ENCODE data around the gene CHML. TPM values are rescaled to one million over a fixed set of nuclear protein-coding genes. Genes with fewer than 3 reads are reported as not detected.

CHML gene
- total RNA-seq, 1 experiment from 2014 or later = 19.3 TPM

DNA sequence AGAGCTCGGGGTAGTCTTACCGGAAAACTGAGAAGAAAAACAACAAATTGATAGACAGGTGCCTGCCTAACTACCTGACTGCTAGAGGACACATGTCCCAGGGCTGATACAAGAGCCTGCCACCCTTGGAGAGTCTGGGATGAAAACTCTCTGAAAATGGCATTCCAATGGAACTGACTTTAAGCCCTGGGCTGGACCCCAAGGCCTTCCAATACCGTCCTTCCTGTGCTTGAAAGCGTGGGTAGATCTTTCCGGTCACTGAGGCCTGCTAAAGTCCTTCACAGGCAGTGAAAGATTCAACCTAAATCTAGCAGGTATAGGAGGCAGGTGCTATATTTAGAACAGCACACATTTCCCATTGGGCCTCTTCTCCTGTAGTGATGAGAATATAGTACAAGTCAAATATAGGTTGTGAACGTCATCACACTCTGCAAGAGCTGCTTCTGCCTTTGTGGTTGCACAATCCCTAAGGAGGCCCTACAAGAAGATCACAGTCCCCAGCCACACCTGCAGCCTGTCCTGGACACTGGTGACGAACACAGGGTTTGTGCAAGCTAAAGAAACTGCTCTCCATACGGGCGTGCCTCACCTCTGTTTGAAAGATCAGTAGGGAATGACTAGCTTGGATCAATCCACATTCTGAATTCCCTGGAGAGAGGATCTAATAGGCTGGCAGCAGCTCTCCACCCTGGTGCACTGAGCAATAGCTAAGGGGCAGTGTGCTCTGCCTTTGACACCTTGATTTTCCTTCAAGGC lies 876 bp upstream of the CHML start:
- intact Hi-C loops (cut with micrococcal nuclease; ENCODE audit: unreplicated experiment) = no loop called here
- in situ Hi-C loops (cut with HindIII; ENCODE audit: low pct_unique_long_range_greater_than_20kb, low sequenced_read_pairs) = no loop called here
- peak overlapping the region; percentile 55 to 88 for H3K4me3 ChIP-seq (ENCODE audit: low read depth in 2 of 2, low read length in 2 of 2)
- peaks cover 10% of the 10 kb centered on the region; the same call in 1 of the 2 replicates for H3K4me1 ChIP-seq (ENCODE audit: control insufficient read depth, insufficient read depth, low read length)
- H3K9me3 ChIP-seq (ENCODE audit: control insufficient read depth, insufficient read depth, low read depth, low read length) = peaks cover 4% of the 10 kb centered on the region; the same call in 1 of the 2 replicates
- POLR2A ChIA-PET = interaction anchor here (0.6 kb wide), 1 partner anchor 16 kb away, joined by 7 read pairs; no protein-coding TSS in a partner anchor
- CTCF ChIA-PET = no interaction called here
- no peak for TF ChIP-seq POLR2AphosphoS5 (IDR thresholded peaks at IDR 0.05; ENCODE audit: low read depth, low read length)
- TF ChIP-seq, protein P1, sequence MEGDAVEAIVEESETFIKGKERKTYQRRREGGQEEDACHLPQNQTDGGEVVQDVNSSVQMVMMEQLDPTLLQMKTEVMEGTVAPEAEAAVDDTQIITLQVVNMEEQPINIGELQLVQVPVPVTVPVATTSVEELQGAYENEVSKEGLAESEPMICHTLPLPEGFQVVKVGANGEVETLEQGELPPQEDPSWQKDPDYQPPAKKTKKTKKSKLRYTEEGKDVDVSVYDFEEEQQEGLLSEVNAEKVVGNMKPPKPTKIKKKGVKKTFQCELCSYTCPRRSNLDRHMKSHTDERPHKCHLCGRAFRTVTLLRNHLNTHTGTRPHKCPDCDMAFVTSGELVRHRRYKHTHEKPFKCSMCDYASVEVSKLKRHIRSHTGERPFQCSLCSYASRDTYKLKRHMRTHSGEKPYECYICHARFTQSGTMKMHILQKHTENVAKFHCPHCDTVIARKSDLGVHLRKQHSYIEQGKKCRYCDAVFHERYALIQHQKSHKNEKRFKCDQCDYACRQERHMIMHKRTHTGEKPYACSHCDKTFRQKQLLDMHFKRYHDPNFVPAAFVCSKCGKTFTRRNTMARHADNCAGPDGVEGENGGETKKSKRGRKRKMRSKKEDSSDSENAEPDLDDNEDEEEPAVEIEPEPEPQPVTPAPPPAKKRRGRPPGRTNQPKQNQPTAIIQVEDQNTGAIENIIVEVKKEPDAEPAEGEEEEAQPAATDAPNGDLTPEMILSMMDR (IDR thresholded peaks at IDR 0.05) = no peak
- TF ChIP-seq, protein P2, sequence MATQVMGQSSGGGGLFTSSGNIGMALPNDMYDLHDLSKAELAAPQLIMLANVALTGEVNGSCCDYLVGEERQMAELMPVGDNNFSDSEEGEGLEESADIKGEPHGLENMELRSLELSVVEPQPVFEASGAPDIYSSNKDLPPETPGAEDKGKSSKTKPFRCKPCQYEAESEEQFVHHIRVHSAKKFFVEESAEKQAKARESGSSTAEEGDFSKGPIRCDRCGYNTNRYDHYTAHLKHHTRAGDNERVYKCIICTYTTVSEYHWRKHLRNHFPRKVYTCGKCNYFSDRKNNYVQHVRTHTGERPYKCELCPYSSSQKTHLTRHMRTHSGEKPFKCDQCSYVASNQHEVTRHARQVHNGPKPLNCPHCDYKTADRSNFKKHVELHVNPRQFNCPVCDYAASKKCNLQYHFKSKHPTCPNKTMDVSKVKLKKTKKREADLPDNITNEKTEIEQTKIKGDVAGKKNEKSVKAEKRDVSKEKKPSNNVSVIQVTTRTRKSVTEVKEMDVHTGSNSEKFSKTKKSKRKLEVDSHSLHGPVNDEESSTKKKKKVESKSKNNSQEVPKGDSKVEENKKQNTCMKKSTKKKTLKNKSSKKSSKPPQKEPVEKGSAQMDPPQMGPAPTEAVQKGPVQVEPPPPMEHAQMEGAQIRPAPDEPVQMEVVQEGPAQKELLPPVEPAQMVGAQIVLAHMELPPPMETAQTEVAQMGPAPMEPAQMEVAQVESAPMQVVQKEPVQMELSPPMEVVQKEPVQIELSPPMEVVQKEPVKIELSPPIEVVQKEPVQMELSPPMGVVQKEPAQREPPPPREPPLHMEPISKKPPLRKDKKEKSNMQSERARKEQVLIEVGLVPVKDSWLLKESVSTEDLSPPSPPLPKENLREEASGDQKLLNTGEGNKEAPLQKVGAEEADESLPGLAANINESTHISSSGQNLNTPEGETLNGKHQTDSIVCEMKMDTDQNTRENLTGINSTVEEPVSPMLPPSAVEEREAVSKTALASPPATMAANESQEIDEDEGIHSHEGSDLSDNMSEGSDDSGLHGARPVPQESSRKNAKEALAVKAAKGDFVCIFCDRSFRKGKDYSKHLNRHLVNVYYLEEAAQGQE (IDR thresholded peaks at IDR 0.05; ENCODE audit: insufficient read depth in 1 of 2, low read depth in 2 of 2, low read length in 1 of 2) = no peak
- TF ChIP-seq SIN3A (IDR thresholded peaks at IDR 0.05; ENCODE audit: borderline replicate concordance, insufficient read depth, low read depth, low read length) = no peak
- TF ChIP-seq TCF7L2 (IDR thresholded peaks at IDR 0.05; ENCODE audit: low read depth, low read length) = no peak
- DNase-seq (ENCODE audit: low read depth, low spot score) = no peak
- H3K36me3 ChIP-seq (ENCODE audit: control insufficient read depth, insufficient read depth, low read length) = peaks cover 2% of the 10 kb centered on the region
- BruUV-seq (replicated peaks) = no TSS peak
- H3K27me3 ChIP-seq (ENCODE audit: control insufficient read depth, insufficient read depth, low read length) = no peaks in the 10 kb centered on the region
- ATAC-seq = no peak
- peak overlapping the region; percentile 80 for H3K27ac ChIP-seq (ENCODE audit: low read length)

DNA sequence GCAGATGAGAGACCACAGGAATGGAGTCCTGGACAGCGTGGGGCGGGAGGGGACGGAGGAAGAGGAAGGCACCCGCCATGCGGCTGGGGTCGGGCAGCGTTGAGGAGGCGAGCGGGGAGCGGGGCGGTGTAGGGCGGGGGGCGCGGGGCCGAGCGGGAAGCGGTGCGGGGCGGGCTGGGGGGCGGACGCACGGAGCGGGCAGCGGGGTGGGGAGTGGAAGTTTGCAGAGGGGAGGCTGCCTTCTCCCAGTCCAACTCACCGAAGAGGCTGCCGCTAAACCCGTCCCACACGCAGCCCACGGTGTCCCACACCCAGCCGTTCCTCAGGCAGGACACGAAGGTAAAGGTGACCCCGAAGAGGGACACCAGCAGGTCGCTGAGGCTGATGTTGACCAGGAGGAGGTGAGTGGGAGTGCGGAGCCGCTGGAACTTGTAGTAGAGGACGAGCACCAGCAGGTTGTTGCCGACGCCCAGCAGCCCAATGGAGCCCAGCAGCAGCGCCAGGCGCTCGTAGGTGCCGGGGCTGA lies 483 bp downstream of the CHML start:
- no TSS peak for BruUV-seq (replicated peaks)
- peak overlapping the region; percentile 83 to 88 for H3K4me3 ChIP-seq (ENCODE audit: low read depth in 2 of 2, low read length in 2 of 2)
- H3K27me3 ChIP-seq (ENCODE audit: control insufficient read depth, insufficient read depth, low read length) = no peaks in the 10 kb centered on the region
- in situ Hi-C loops (cut with HindIII; ENCODE audit: low pct_unique_long_range_greater_than_20kb, low sequenced_read_pairs) (no loop called here), intact Hi-C loops (cut with micrococcal nuclease; ENCODE audit: unreplicated experiment) (no loop called here)
- ATAC-seq = peak; percentile 81
- ChIA-PET CTCF (interaction anchor here (0.6 kb wide), 1 partner anchor 121 kb away, joined by 5 read pairs; no protein-coding TSS in a partner anchor), POLR2A (no interaction called here)
- H3K4me1 ChIP-seq (ENCODE audit: control insufficient read depth, insufficient read depth, low read length) = peaks cover 10% of the 10 kb centered on the region; the same call in 1 of the 2 replicates
- peak overlapping the region; percentile 88 for H3K27ac ChIP-seq (ENCODE audit: low read length)
- TF ChIP-seq SIN3A (IDR thresholded peaks at IDR 0.05; ENCODE audit: borderline replicate concordance, insufficient read depth, low read depth, low read length) (no peak), POLR2AphosphoS5 (IDR thresholded peaks at IDR 0.05; ENCODE audit: low read depth, low read length) (no peak), TCF7L2 (IDR thresholded peaks at IDR 0.05; ENCODE audit: low read depth, low read length) (no peak)
- TF ChIP-seq, protein P1 (IDR thresholded peaks at IDR 0.05) = no peak
- TF ChIP-seq, protein P2 (IDR thresholded peaks at IDR 0.05; ENCODE audit: insufficient read depth in 1 of 2, low read depth in 2 of 2, low read length in 1 of 2) = no peak
- no peak for DNase-seq (ENCODE audit: low read depth, low spot score)
- H3K36me3 ChIP-seq (ENCODE audit: control insufficient read depth, insufficient read depth, low read length) = peaks cover 3% of the 10 kb centered on the region
- H3K9me3 ChIP-seq (ENCODE audit: control insufficient read depth, insufficient read depth, low read depth, low read length) = peaks cover 4% of the 10 kb centered on the region; the same call in 1 of the 2 replicates

All from Panc1 (cell line).